OCI-LY1 (cell line): ENCODE results near the gene SSTR5.

ENCODE experiments used
- EZH2 ChIP-seq: fragments of 200-600 bp; sonication (generic), shearing (Covaris generic); IDR thresholded peaks from 2 replicates; pipeline ENCODE4 v1.8.0; 2017; ENCODE audit warnings: borderline replicate concordance, mixed run types, mild to moderate bottlenecking, antibody characterized with exemption, low read length, moderate library complexity, mixed read lengths
- TF ChIP-seq, protein P1 (sequence below): fragments of 200-600 bp; sonication (generic), shearing (Covaris generic); IDR thresholded peaks from 2 replicates; pipeline ENCODE4 v1.5.1; 2017; ENCODE audit warnings: mild to moderate bottlenecking, antibody characterized with exemption, low read length, moderate library complexity, mixed read lengths

DNA sequence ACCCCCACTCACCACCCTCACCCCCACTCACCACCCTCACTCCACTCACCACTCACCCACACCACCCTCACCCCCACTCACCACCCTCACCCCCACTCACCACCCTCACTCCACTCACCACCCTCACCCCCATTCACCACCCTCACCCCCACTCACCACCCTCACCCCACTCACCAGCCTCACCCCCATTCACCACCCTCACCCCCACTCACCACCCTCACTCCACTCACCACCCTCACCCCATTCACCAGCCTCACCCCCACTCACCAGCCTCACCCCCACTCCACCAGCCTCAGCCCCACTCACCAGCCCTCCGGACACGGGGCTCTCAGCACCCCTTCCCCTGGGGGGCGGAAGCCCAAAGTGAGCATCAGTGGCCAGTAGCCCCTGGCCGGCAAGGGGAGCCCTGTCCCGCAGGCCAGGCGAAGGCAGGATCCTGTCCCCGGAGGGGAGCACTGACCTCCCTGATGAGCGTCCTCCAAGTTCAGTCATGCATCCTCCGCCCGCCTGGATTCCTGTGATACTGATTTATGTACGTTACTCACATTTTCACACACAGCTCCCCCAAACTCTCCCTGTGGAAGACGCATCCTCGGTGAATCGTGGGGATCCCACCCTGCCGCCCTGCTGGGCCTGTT, 41.5 kb downstream of the SSTR5 start:
- TF ChIP-seq, protein P1, sequence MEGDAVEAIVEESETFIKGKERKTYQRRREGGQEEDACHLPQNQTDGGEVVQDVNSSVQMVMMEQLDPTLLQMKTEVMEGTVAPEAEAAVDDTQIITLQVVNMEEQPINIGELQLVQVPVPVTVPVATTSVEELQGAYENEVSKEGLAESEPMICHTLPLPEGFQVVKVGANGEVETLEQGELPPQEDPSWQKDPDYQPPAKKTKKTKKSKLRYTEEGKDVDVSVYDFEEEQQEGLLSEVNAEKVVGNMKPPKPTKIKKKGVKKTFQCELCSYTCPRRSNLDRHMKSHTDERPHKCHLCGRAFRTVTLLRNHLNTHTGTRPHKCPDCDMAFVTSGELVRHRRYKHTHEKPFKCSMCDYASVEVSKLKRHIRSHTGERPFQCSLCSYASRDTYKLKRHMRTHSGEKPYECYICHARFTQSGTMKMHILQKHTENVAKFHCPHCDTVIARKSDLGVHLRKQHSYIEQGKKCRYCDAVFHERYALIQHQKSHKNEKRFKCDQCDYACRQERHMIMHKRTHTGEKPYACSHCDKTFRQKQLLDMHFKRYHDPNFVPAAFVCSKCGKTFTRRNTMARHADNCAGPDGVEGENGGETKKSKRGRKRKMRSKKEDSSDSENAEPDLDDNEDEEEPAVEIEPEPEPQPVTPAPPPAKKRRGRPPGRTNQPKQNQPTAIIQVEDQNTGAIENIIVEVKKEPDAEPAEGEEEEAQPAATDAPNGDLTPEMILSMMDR: no peak
- TF ChIP-seq EZH2: no peak
